ENCODE results near the gene PHACTR3. TPM values are rescaled to one million over a fixed set of nuclear protein-coding genes. Genes with fewer than 3 reads are reported as not detected.
A peak's percentile ranks its signal among the peaks of the same experiment; 100 is the strongest.

The PHACTR3 gene
- total RNA-seq, 1 experiment from 2014 or later = not detected

DNA sequence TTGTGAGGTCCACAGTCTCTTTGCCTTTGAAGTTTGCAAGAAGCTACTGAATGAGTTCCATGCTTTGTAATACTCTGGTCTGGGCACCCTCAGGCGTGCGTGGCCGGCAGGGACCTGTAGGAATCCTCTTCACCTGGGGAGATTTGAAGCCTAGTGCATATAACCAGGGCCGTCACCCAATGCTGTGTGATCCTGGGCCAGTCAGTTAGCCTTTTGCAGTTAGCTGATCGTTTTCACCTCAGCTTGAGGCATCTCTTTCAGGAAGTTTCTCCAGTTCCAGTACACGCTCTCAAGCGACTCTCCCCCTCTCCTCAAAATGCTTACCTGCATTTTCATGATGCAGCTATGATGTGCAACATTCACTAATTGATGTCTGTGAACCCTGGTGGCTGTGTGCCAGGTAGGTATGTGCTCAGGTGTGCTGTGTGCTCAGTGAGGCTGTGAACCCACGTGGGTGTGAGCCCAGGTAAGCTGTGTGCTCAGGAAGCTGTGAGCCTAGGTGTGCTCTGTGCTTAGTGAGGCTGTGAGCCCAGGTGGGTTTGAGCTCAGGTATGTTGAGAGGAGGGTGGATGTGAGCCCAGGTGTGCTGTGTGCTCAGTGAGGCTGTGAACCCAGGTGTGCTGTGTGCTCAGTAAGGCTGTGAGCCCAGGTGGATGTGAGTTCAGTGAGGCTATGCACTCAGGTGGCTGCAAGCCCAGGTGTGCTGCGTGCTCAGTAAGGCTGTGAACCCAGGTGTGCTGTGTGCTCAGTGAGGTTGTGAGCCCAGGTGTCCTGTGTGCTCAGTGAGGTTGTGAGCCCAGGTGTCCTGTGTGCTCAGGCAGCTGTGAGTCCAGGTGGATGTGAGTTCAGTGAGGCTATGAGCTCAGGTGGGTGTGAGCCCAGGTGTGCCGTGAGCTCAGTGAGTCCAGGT is 120.4 kb downstream of the PHACTR3 start:
- no peak overlapping the region for H3K9ac ChIP-seq (ENCODE audit: extremely low read depth, insufficient read length, low read length)
- no peaks in the 10 kb centered on the region for H3K79me1 ChIP-seq (ENCODE audit: insufficient read depth, low read depth, low read length, poor library complexity, severe bottlenecking)
- Mint-ChIP-seq H3K4me1 (no peaks in the 10 kb centered on the region), H3K36me3 (ENCODE audit: insufficient read depth in 1 of 3, low read depth in 3 of 3) (peaks cover 0 to 25% (median 6%) of the 10 kb centered on the region in 3 experiments; a peak in 3 of 7 replicates), H3K27me3 (ENCODE audit: low read depth) (peaks cover 47% of the 10 kb centered on the region), H3K27ac (0 out of 7 replicates have a peak overlapping the region, but pooled peaks of 1 of the 3 experiments have one; percentile 24), H3K4me3 (no peak overlapping the region), H3K9me3 (peaks cover 0 to 97% of the 10 kb centered on the region in 2 experiments; a peak in 3 of 5 replicates)
- H3T11ph ChIP-seq (ENCODE audit: low read length) = no peak overlapping the region
- no peak overlapping the region for H2AFZ ChIP-seq (ENCODE audit: low read length)
- H4K91ac ChIP-seq (ENCODE audit: insufficient read length, low read depth, low read length) = no peak overlapping the region
- H2BK20ac ChIP-seq (ENCODE audit: low read depth, low read length, poor library complexity, severe bottlenecking) = no peak overlapping the region
- H3K23ac ChIP-seq (ENCODE audit: insufficient read length, low read depth, low read length) = no peak overlapping the region
- WGBS (ENCODE audit: extremely low coverage, insufficient read length, low lambda C conversion rate) = no CpG with 5 or more reads among the region's 10 CpGs
- H4K20me1 ChIP-seq (ENCODE audit: control insufficient read depth, insufficient read depth, insufficient read length) = no peaks in the 10 kb centered on the region
- no peaks in the 10 kb centered on the region for H3K23me2 ChIP-seq (ENCODE audit: insufficient read length, low read depth, low read length, poor library complexity, severe bottlenecking)
- no peaks in the 10 kb centered on the region for H3K79me2 ChIP-seq (ENCODE audit: insufficient read depth, low read length)
- no peak overlapping the region for H2BK120ac ChIP-seq (ENCODE audit: low read depth, low read length, poor library complexity, severe bottlenecking)
- H3K4me1 ChIP-seq (ENCODE audit: insufficient read depth, low read length) = no peaks in the 10 kb centered on the region
- H3K4me2 ChIP-seq (ENCODE audit: insufficient read depth, insufficient read length, low read length) = no peak overlapping the region
- no peak overlapping the region for H4K5ac ChIP-seq (ENCODE audit: insufficient read length, low read depth, low read length)
- DNase-seq = no peak
- H3K18ac ChIP-seq (ENCODE audit: insufficient read length, low read depth, low read length) = no peak overlapping the region
- no peak overlapping the region for H3K14ac ChIP-seq (ENCODE audit: insufficient read depth, low read length)
- H3K56ac ChIP-seq (ENCODE audit: insufficient read length, low read depth, low read length) = no peak overlapping the region
- no peak overlapping the region for H2BK5ac ChIP-seq (ENCODE audit: insufficient read length, low read length)
- no peaks in the 10 kb centered on the region for H3K9me3 ChIP-seq (ENCODE audit: control insufficient read depth, low read depth, low read length)
- H2BK12ac ChIP-seq (ENCODE audit: insufficient read length, low read depth, low read length) = no peak overlapping the region
- no peak overlapping the region for H2BK15ac ChIP-seq (ENCODE audit: low read depth, low read length)
- no peaks in the 10 kb centered on the region; the same call in 1 of the 2 replicates for H3K27me3 ChIP-seq (ENCODE audit: insufficient read depth, low read length)
- H4K8ac ChIP-seq (replicated peaks; ENCODE audit: insufficient read length, low read depth, low read length) = no peak overlapping the region
- TF ChIP-seq CTCF (conservative IDR thresholded peaks at IDR 0.05) = no peak
- H3K4ac ChIP-seq (ENCODE audit: low read depth, low read length) = no peak overlapping the region
- H2AK5ac ChIP-seq (ENCODE audit: insufficient read length, low read length) = no peak overlapping the region
- H3K27ac ChIP-seq (ENCODE audit: insufficient read length, low read depth, low read length) = no peak overlapping the region

All from H9 (cell line).